IMR-90 (cell line): Measurements from ENCODE around the gene GLIS1. TPM values are rescaled to one million over a fixed set of nuclear protein-coding genes. Genes with fewer than 3 reads are reported as not detected.

Experiments
- ATAC-seq: fragments of 200-7000 bp; cut with Tn5 transposase; 2 replicates; pipeline ENCODE4 v1.9.1; 2020; ENCODE audit warnings: low read depth, mild to moderate bottlenecking, moderate library complexity
- BruUV-seq: library from RNA; stranded (reverse); fragments of 400-500 nt; replicated peaks from 2 replicates; lab custom pipeline; 2021; lab: Mats Ljungman, UMichigan
- CTCF ChIA-PET: fragments of 300-600 bp; formaldehyde crosslinking; extraction: SDS; loops from one replicate; lab custom pipeline; 2021; ENCODE audit warnings: antibody characterized with exemption; lab: Yijun Ruan, JAX
- POLR2A ChIA-PET: fragments of 300-600 bp; sonication (Branson Sonifier 250); formaldehyde crosslinking; loops from one replicate; lab custom pipeline; 2022; ENCODE audit warnings: antibody characterized with exemption; ENCODE audit not compliant: unreplicated experiment; lab: Charles Lee
- DNase-seq: peaks from one replicate; pipeline ENCODE4 v3.0.0; 2013
- H2AFZ ChIP-seq: replicated peaks from 2 replicates; pipeline ENCODE3; 2013; ENCODE audit warnings: low read length, mild to moderate bottlenecking; ENCODE audit not compliant: poor library complexity
- H2AK5ac ChIP-seq: 2 replicates; pipeline ENCODE4 v1.6.1; 2013; ENCODE audit warnings: low read depth, low read length, inconsistent platforms
- H2AK9ac ChIP-seq: replicated peaks from 2 replicates; pipeline ENCODE3; 2013; ENCODE audit warnings: mild to moderate bottlenecking, low read depth, low read length, moderate library complexity; ENCODE audit not compliant: poor library complexity
- H2BK120ac ChIP-seq: 2 replicates; pipeline ENCODE4 v1.6.1; 2013; ENCODE audit warnings: low read depth, low read length, inconsistent platforms
- H2BK15ac ChIP-seq: 3 replicates; pipeline ENCODE4 v1.6.1; 2013; ENCODE audit warnings: low read depth, low read length, inconsistent platforms
- H2BK20ac ChIP-seq: 2 replicates; pipeline ENCODE4 v1.6.1; 2013; ENCODE audit warnings: low read depth, mild to moderate bottlenecking, inconsistent platforms, low read length, moderate library complexity
- H2BK5ac ChIP-seq: 2 replicates; pipeline ENCODE4 v1.6.1; 2013; ENCODE audit warnings: mild to moderate bottlenecking, low read depth, low read length, inconsistent platforms; ENCODE audit not compliant: poor library complexity, severe bottlenecking
- H3K14ac ChIP-seq: replicated peaks from 2 replicates; pipeline ENCODE4 v1.6.1; 2013; ENCODE audit warnings: low read depth, low read length, inconsistent platforms
- H3K18ac ChIP-seq: 2 replicates; pipeline ENCODE4 v1.6.1; 2013; ENCODE audit warnings: low read depth, low read length, control low read depth
- H3K23ac ChIP-seq: 2 replicates; pipeline ENCODE4 v1.6.1; 2013; ENCODE audit warnings: low read depth, low read length, inconsistent platforms
- H3K27ac ChIP-seq: 2 replicates; pipeline ENCODE4 v1.5.1; 2013; ENCODE audit warnings: mild to moderate bottlenecking, control low read depth, low read length; ENCODE audit not compliant: insufficient read depth
- H3K27me3 ChIP-seq: 2 replicates; pipeline ENCODE4 v1.6.1; 2013; ENCODE audit warnings: low read length; ENCODE audit not compliant: control insufficient read depth, insufficient read depth
- H3K36me3 ChIP-seq: 2 replicates; pipeline ENCODE4 v1.6.1; 2013; ENCODE audit warnings: low read length, mixed read lengths; ENCODE audit not compliant: control insufficient read depth, insufficient read depth
- H3K4ac ChIP-seq: 2 replicates; pipeline ENCODE4 v1.6.1; 2013; ENCODE audit warnings: low read depth, low read length, inconsistent platforms
- H3K4me1 ChIP-seq: 2 replicates; pipeline ENCODE4 v1.6.1; 2013; ENCODE audit warnings: low read length, mixed read lengths; ENCODE audit not compliant: control insufficient read depth, insufficient read depth
- H3K4me2 ChIP-seq: 2 replicates; pipeline ENCODE4 v1.6.1; 2013; ENCODE audit warnings: low read depth, mild to moderate bottlenecking, control low read depth, low read length, moderate library complexity
- H3K4me3 ChIP-seq: 2 replicates; pipeline ENCODE4 v1.5.1; 2013; ENCODE audit warnings: low read depth, mild to moderate bottlenecking, control low read depth, low read length, moderate library complexity; ENCODE audit not compliant: insufficient read depth
- H3K56ac ChIP-seq: 2 replicates; pipeline ENCODE4 v1.6.1; 2013; ENCODE audit warnings: low read length, inconsistent platforms; ENCODE audit not compliant: insufficient read depth; ENCODE audit errors: extremely low read depth
- H3K79me1 ChIP-seq, 2 experiments: 2 replicates each; pipeline ENCODE4 v1.6.1; 2013; ENCODE audit warnings: low read length in 2 of 2, inconsistent platforms in 1 of 2, low read depth in 1 of 2
- H3K9ac ChIP-seq: 2 replicates; pipeline ENCODE4 v1.6.1; 2013; ENCODE audit warnings: low read depth, low read length, control low read depth
- H3K9me1 ChIP-seq: 2 replicates; pipeline ENCODE4 v1.6.1; 2013; ENCODE audit warnings: low read length, inconsistent platforms; ENCODE audit not compliant: insufficient read depth
- H3K9me3 ChIP-seq: 2 replicates; pipeline ENCODE4 v1.6.1; 2013; ENCODE audit warnings: low read length; ENCODE audit not compliant: control insufficient read depth, insufficient read depth
- H4K20me1 ChIP-seq: 2 replicates; pipeline ENCODE4 v1.6.1; 2013; ENCODE audit warnings: low read length, inconsistent platforms; ENCODE audit not compliant: insufficient read depth
- H4K5ac ChIP-seq: 2 replicates; pipeline ENCODE4 v1.6.1; 2013; ENCODE audit warnings: mild to moderate bottlenecking, low read depth, low read length, control low read depth
- H4K8ac ChIP-seq, 2 experiments: 2 replicates each; pipeline ENCODE4 v1.6.1; 2013; ENCODE audit warnings: low read depth in 2 of 2, low read length in 2 of 2, control low read depth in 1 of 2, inconsistent platforms in 1 of 2
- H4K91ac ChIP-seq: 2 replicates; pipeline ENCODE4 v1.6.1; 2013; ENCODE audit warnings: low read depth, low read length, inconsistent platforms; ENCODE audit not compliant: insufficient read depth
- BHLHE40 ChIP-seq: fragments of 150-350 bp; IDR thresholded peaks from 2 replicates; pipeline ENCODE4 v1.6.1; 2016; ENCODE audit warnings: mild to moderate bottlenecking, low read depth, low read length
- CHD1 ChIP-seq: IDR thresholded peaks from 2 replicates; pipeline ENCODE4 v1.6.1; 2012; ENCODE audit warnings: low read depth, low read length, improper control_type of control experiment
- ELK1 ChIP-seq: fragments of 150-350 bp; IDR thresholded peaks from 2 replicates; pipeline ENCODE4 v1.6.1; 2016; ENCODE audit warnings: low read depth, mild to moderate bottlenecking, low read length, moderate library complexity, borderline replicate concordance
- FOS ChIP-seq: fragments of 150-350 bp; IDR thresholded peaks from 2 replicates; pipeline ENCODE4 v1.6.1; 2016; ENCODE audit warnings: low read depth, low read length
- MAFK ChIP-seq: IDR thresholded peaks from 2 replicates; pipeline ENCODE4 v1.6.1; 2012; ENCODE audit warnings: low read depth, low read length, improper control_type of control experiment
- MAZ ChIP-seq: IDR thresholded peaks from 2 replicates; pipeline ENCODE4 v1.6.1; 2012; ENCODE audit warnings: low read depth, mild to moderate bottlenecking, low read length, improper control_type of control experiment, moderate library complexity, borderline replicate concordance
- MXI1 ChIP-seq: IDR thresholded peaks from 2 replicates; pipeline ENCODE4 v1.6.1; 2012; ENCODE audit warnings: low read depth, mild to moderate bottlenecking, low read length, moderate library complexity, borderline replicate concordance
- NFE2L2 ChIP-seq: fragments of 150-350 bp; IDR thresholded peaks from 2 replicates; pipeline ENCODE4 v1.6.1; 2016; ENCODE audit warnings: low read depth, mild to moderate bottlenecking, low read length
- POLR2A ChIP-seq: IDR thresholded peaks from 2 replicates; pipeline ENCODE4 v1.6.1; 2012; ENCODE audit warnings: mild to moderate bottlenecking, low read depth, low read length
- RCOR1 ChIP-seq: IDR thresholded peaks from 2 replicates; pipeline ENCODE4 v1.6.1; 2012; ENCODE audit warnings: mild to moderate bottlenecking, low read length, improper control_type of control experiment; ENCODE audit not compliant: insufficient replicate concordance
- RFX5 ChIP-seq: IDR thresholded peaks from 2 replicates; pipeline ENCODE4 v1.8.0; 2012; ENCODE audit warnings: low read depth, mild to moderate bottlenecking, low read length, moderate library complexity
- SMC3 ChIP-seq: fragments of 150-350 bp; IDR thresholded peaks from 2 replicates; pipeline ENCODE4 v1.6.1; 2016; ENCODE audit warnings: low read depth, mild to moderate bottlenecking, antibody characterized with exemption, low read length, moderate library complexity
- WGBS, 2 experiments: methylation state at CpG; one replicate each; pipeline versions ENCODE4 v1.1.5 to v1.1.7; 2013; ENCODE audit warnings: missing lambda C conversion rate in 2 of 2; ENCODE audit not compliant: insufficient read length in 1 of 2; ENCODE audit errors: extremely low coverage in 2 of 2; 5-methylcytosine and 5-hydroxymethylcytosine counted together
- dilution Hi-C: fragments of 300-500 bp; cut with HindIII; formaldehyde crosslinking; loops from one replicate; pipeline ENCODE4 v1.14.3; 2018; ENCODE audit warnings: low sequenced_read_pairs; ENCODE audit not compliant: unreplicated experiment
- in situ Hi-C: fragments of 300-500 bp; cut with MboI; formaldehyde crosslinking; loops from 3 replicates; pipeline ENCODE4 v1.14.3; 2019; ENCODE audit warnings: low sequenced_read_pairs, inconsistent platforms, mixed read lengths
- intact Hi-C: fragments of 100-400 bp; cut with micrococcal nuclease; formaldehyde crosslinking; loops from 2 replicates; pipeline ENCODE4 v1.10.0; 2022
- polyA plus RNA-seq, 3 experiments: library from polyadenylated mRNA; depleted of rRNA; stranded (reverse); fragments of >200 nt; gene quantifications; 2 replicates each; pipeline ENCODE4 v1.2.3, GENCODE V29; 2012; ENCODE audit warnings: low replicate concordance in 1 of 3
- total RNA-seq: library from RNA; depleted of rRNA; stranded (reverse); fragments of >200 nt; gene quantifications from 2 replicates; pipeline ENCODE4 v1.2.3, GENCODE V29; 2012

The GLIS1 gene
- total and polyA plus RNA-seq, 2 of the 4 experiments (the other 2 are of a cell fraction) = 0.18 to 2.3 TPM

DNA sequence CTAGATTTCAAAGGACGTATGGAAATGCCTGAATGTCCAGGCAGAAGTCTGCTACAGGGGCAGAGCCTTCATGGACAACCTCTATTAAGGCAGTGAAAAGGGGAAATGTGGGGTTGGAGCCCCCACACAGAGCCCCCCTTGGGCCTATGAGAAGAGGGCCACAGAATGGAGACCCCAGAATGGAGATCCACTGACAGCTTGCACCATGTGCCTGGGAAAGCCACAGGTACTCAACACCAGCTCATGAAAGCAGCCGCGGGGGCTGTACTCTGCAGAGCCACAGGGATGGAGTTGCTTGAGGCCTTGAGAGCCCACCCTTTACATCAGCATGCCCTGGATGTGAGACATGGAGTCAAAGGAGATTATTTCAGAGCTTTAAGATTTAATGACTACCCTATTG is 171.1 kb downstream of the GLIS1 start:
- TF ChIP-seq POLR2A (no peak), MAZ (no peak), SMC3 (no peak), NFE2L2 (no peak), MXI1 (no peak), RCOR1 (no peak), RFX5 (no peak), MAFK (no peak), ELK1 (no peak), BHLHE40 (no peak), FOS (no peak), CHD1 (no peak)
- POLR2A ChIA-PET = no interaction called here

More for the DNA sequence above, 171.1 kb downstream of the GLIS1 start:
- Histone ChIP-seq H2AK9ac (no peak overlapping the region), H3K79me1 (no peaks in the 10 kb centered on the region), H2AK5ac (no peak overlapping the region), H2BK5ac (no peak overlapping the region), H3K9me1 (peaks cover 5% of the 10 kb centered on the region), H2AFZ (no peak overlapping the region), H3K36me3 (no peaks in the 10 kb centered on the region; the same call in 1 of the 2 replicates), H2BK120ac (no peak overlapping the region), H2BK20ac (no peak overlapping the region), H2BK15ac (no peak overlapping the region), H3K9ac (no peak overlapping the region), H4K20me1 (no peaks in the 10 kb centered on the region; the same call in 1 of the 2 replicates), H3K4me1 (peaks cover 7% of the 10 kb centered on the region), H3K4ac (no peak overlapping the region), H3K56ac (no peak overlapping the region), H3K9me3 (peaks cover 3% of the 10 kb centered on the region; the same call in 1 of the 2 replicates), H4K91ac (no peak overlapping the region), H3K27ac (no peak overlapping the region), H3K4me2 (no peak overlapping the region), H3K14ac (no peak overlapping the region), H4K8ac (no peak overlapping the region), H3K18ac (no peak overlapping the region), H3K4me3 (no peak overlapping the region), H4K5ac (no peak overlapping the region), H3K27me3 (no peaks in the 10 kb centered on the region), H3K23ac (no peak overlapping the region)
- CTCF ChIA-PET = interaction anchor here (0.6 kb wide), 1 partner anchor 300 kb away, joined by 3 read pairs; no protein-coding TSS in a partner anchor
- dilution Hi-C loops = no loop called here
- no CpG with 5 or more reads among the region's 3 CpGs for WGBS, 2 experiments
- intact Hi-C loops = no loop called here
- ATAC-seq (no peak), DNase-seq (no peak)
- no TSS peak for BruUV-seq
- in situ Hi-C loops = no loop called here
